Measurements from ENCODE around the gene OGFRL1.
A peak's percentile ranks its signal among the peaks of the same experiment; 100 is the strongest.

Gene OGFRL1

GRCh38 chr6:71310261-71310660 lies 21.6 kb downstream of the OGFRL1 start:
- no peak for TF ChIP-seq CTCF (IDR thresholded peaks at IDR 0.05; ENCODE audit: low read depth, low read length)
- DNase-seq (ENCODE audit: low read depth in 2 of 2) = no peak
- H3K4me3 ChIP-seq (replicated peaks in 1 of 2; ENCODE audit: low read depth in 2 of 2, low read length in 2 of 2) = no peak overlapping the region

- TF ChIP-seq CTCF (IDR thresholded peaks at IDR 0.05; ENCODE audit: low read depth, low read length) = no peak
- no peak overlapping the region for H3K4me3 ChIP-seq (replicated peaks in 1 of 2; ENCODE audit: low read depth in 2 of 2, low read length in 2 of 2)
- DNase-seq (ENCODE audit: low read depth in 2 of 2) = no peak
These were observed 23.5 kb downstream of the OGFRL1 start for GRCh38 chr6:71312089-71312488.

DNA sequence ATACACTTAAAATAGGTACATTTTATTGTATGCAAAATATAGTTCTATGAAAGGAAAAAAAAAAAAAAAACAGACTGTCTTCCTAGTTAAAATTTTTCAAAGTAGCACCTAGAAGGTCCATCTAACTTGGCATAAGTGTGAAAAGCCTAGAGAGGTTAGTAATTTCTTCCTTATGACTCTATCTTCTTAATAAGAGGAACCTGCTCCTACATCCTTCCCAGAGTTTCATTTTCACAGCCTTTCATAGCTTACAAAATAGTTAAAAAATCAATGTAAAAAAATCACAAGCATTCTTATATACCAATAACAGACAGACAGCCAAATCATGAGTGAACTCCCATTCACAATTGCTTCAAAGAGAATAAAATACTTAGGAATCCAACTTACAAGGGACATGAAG lies 28.8 kb downstream of the OGFRL1 start:
- no peak for DNase-seq (ENCODE audit: low read depth in 2 of 2)
- no peak overlapping the region for H3K4me3 ChIP-seq (replicated peaks in 1 of 2; ENCODE audit: low read depth in 2 of 2, low read length in 2 of 2)
- no peak for TF ChIP-seq CTCF (IDR thresholded peaks at IDR 0.05; ENCODE audit: low read depth, low read length)

DNA sequence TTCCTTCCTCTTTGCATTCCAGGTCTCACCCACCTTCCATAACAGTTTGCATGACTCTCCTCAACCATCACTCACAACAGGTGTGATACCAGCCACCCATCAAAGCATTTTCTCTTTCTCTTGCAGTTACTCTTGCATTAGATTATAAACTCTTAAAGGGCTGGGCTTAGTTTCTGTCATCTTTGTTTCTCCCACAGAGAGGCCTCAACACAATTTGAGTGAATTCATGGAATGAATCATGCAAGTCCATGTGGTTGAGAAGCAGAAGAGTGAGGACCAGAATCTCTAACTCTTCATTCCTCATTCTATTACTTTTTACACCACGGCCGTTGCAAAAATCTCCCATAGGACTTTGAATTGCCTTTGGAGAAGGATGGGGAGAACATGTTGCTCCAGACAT lies 31.4 kb downstream of the OGFRL1 start:
- TF ChIP-seq CTCF (IDR thresholded peaks at IDR 0.05; ENCODE audit: low read depth, low read length) = no peak
- no peak for DNase-seq (ENCODE audit: low read depth in 2 of 2)

DNA sequence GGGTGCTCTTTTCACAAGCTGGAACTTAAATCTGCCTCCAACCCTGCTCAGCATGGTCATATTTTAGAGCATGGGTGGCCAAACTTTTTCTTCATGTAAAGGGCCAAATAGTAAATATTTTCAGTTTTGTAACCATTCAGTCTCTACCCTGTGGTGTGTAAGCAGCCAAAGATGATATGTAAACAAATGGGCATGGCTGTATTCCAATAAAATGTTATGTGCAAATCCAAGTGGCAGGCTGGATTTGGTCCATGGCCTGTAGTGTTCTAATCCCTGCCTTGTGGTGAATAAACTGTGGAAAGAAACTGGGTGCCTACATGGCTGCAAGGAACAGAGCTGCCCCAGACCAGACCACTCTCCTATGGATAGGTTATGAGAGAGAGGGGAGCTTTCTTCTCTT lies 32.7 kb downstream of the OGFRL1 start:
- no peak for DNase-seq (ENCODE audit: low read depth in 2 of 2)
- no peak overlapping the region for H3K4me3 ChIP-seq (replicated peaks in 1 of 2; ENCODE audit: low read depth in 2 of 2, low read length in 2 of 2)
- no peak for TF ChIP-seq CTCF (IDR thresholded peaks at IDR 0.05; ENCODE audit: low read depth, low read length)

More for the DNA sequence above, 31.4 kb downstream of the OGFRL1 start:
- no peak overlapping the region for H3K4me3 ChIP-seq (replicated peaks in 1 of 2; ENCODE audit: low read depth in 2 of 2, low read length in 2 of 2)

DNA sequence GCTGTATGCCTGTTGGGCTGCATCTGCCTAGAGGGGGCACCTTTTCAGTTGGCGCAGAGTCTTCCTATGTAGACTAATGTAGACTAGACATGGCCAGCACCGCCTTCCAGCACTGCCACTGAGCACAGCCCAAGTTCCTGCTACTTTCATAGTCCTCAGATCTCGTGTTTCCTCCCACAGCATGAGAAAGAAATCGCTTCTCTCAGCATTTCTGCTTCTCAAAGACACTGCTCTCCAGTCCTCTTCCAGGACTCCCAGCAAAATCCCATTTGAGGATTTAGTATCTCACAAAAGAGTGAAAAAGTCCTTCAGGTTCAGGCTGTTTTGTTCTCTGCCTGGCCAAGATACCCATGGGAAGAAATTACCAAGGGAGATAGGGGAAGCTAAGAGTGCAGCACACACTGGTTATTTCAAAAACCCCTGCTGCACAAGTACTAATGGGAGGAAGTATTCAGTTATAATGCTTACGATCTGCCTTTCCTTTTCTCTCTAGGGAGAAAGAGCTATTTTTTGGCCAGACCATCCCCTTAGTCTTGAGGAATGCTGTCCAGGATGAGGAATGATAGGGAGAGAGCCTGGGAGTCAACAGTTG lies 35.7 kb downstream of the OGFRL1 start:
- no peak for DNase-seq (ENCODE audit: low read depth in 2 of 2)
- no peak overlapping the region for H3K4me3 ChIP-seq (replicated peaks in 1 of 2; ENCODE audit: low read depth in 2 of 2, low read length in 2 of 2)
- TF ChIP-seq CTCF (IDR thresholded peaks at IDR 0.05; ENCODE audit: low read depth, low read length) = no peak

- no peak overlapping the region for H3K4me3 ChIP-seq (replicated peaks in 1 of 2; ENCODE audit: low read depth in 2 of 2, low read length in 2 of 2)
- no peak for TF ChIP-seq CTCF (IDR thresholded peaks at IDR 0.05; ENCODE audit: low read depth, low read length)
- DNase-seq (ENCODE audit: low read depth in 2 of 2) = peak in 1 of 2 donors; percentile 16
These were observed 38.0 kb downstream of the OGFRL1 start for GRCh38 chr6:71326611-71327010.
